Measurements from ENCODE around the gene DCLK1.

DNA sequence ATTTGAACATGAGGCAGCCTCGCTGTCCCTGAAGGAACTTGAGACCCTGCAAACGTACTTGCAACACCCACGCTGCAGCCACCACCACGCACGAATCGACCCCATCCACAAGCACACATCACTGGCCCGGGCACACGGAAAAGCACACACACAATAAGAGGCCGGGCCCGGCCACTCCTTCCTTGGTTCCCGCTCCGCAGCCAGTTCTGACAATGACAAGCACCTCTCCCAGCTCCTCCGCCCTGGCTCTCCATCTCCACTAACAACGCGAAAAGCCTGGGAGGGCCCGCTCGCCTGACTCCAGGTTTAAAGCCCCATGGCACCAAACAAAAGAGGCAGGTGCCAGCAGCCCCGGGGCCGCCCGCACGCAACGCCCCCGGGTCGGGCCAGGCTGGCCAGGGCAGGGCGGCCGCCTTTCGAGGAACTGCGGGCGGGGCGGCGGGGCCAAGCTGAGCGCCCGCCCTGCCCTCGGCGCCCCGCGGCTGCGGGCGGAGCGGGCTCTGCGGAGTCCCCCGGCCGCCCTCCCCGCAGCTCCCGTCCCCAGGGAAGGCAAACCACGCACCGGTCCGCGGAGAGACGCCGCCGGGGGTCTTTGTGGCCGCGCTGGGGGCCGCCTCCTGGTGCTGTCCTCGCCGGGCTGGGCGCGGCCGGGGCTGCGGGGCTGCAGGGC is 495 bp downstream of the DCLK1 start:
- TF ChIP-seq POLR2A (IDR thresholded peaks at IDR 0.05) = no peak
- TF ChIP-seq, protein P1, sequence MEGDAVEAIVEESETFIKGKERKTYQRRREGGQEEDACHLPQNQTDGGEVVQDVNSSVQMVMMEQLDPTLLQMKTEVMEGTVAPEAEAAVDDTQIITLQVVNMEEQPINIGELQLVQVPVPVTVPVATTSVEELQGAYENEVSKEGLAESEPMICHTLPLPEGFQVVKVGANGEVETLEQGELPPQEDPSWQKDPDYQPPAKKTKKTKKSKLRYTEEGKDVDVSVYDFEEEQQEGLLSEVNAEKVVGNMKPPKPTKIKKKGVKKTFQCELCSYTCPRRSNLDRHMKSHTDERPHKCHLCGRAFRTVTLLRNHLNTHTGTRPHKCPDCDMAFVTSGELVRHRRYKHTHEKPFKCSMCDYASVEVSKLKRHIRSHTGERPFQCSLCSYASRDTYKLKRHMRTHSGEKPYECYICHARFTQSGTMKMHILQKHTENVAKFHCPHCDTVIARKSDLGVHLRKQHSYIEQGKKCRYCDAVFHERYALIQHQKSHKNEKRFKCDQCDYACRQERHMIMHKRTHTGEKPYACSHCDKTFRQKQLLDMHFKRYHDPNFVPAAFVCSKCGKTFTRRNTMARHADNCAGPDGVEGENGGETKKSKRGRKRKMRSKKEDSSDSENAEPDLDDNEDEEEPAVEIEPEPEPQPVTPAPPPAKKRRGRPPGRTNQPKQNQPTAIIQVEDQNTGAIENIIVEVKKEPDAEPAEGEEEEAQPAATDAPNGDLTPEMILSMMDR (IDR thresholded peaks at IDR 0.05) = no peak

Measured in body of pancreas (tissue), 4 donors.